Spleen (tissue), 11 donors: ENCODE results near the gene GALNT17. TPM values are rescaled to one million over a fixed set of nuclear protein-coding genes. Genes with fewer than 3 reads are reported as not detected.

Experiments
- DNase-seq: peaks from one replicate; pipeline ENCODE4 v3.0.0-alpha.2; 2020
- H3K27ac ChIP-seq, 8 donors: fragments of 200-600 bp; sonication (generic) in 7 of 8; 1 replicate in 4 of 8; 2 replicates in 4 of 8; pipeline versions ENCODE4 v1.5.0 to v1.8.0; 2016 to 2021; ENCODE audit warnings: inconsistent platforms in 4 of 8, mild to moderate bottlenecking in 4 of 8, moderate library complexity in 1 of 8
- H3K27me3 ChIP-seq, 7 donors: fragments of 200-600 bp; sonication (generic) in 6 of 7; replicated peaks in 1 of 7; 1 replicate in 4 of 7; 2 replicates in 3 of 7; pipeline versions ENCODE4 v1.5.0 to v1.8.0; 2016 to 2021; ENCODE audit warnings: inconsistent platforms in 3 of 7, mild to moderate bottlenecking in 1 of 7
- H3K36me3 ChIP-seq, 6 donors: fragments of 200-600 bp; sonication (generic) in 5 of 6; 1 replicate in 4 of 6; 2 replicates in 2 of 6; pipeline versions ENCODE4 v1.5.0 to v1.8.0; 2016 to 2021; ENCODE audit warnings: inconsistent platforms in 2 of 6
- H3K4me1 ChIP-seq, 6 donors: fragments of 200-600 bp; sonication (generic) in 5 of 6; 1 replicate in 3 of 6; 2 replicates in 3 of 6; pipeline versions ENCODE4 v1.5.0 to v1.8.0; 2016 to 2021; ENCODE audit warnings: inconsistent platforms in 3 of 6
- H3K4me3 ChIP-seq, 8 donors: fragments of 200-600 bp; sonication (generic) in 7 of 8; 1 replicate in 4 of 8; 2 replicates in 4 of 8; pipeline versions ENCODE4 v1.5.0 to v1.8.0; 2016 to 2021; ENCODE audit warnings: inconsistent platforms in 4 of 8, mild to moderate bottlenecking in 4 of 8, moderate library complexity in 2 of 8
- H3K9me3 ChIP-seq, 8 donors: fragments of 200-600 bp; sonication (generic) in 7 of 8; 1 replicate in 4 of 8; 2 replicates in 4 of 8; pipeline versions ENCODE4 v1.5.0 to v1.8.0; 2016 to 2021; ENCODE audit warnings: inconsistent platforms in 4 of 8
- CTCF ChIP-seq, 11 experiments: fragments of 200-600 bp in 7 of 11; fragments of 450-650 bp in 4 of 11; sonication (generic) in 4 of 11; IDR thresholded peaks in 8 of 11; conservative IDR thresholded peaks in 3 of 11; 1 replicate in 7 of 11; 2 replicates in 4 of 11; pipeline versions ENCODE4 v1.4.0 to v1.8.0; 2016 to 2021; ENCODE audit warnings: antibody characterized with exemption in 11 of 11, inconsistent platforms in 4 of 11, mild to moderate bottlenecking in 1 of 11
- POLR2A ChIP-seq, 3 donors: fragments of 450-650 bp; IDR thresholded peaks; one replicate each; pipeline ENCODE4 v1.5.1; 2017; ENCODE audit warnings: antibody characterized with exemption in 3 of 3, mild to moderate bottlenecking in 1 of 3
- POLR2AphosphoS5 ChIP-seq, 3 donors: sonication (generic); formaldehyde crosslinking; IDR thresholded peaks; one replicate each; pipeline ENCODE4 v1.5.1; 2017; ENCODE audit warnings: antibody characterized with exemption in 3 of 3
- WGBS, 5 donors: extraction: QIAGEN DNeasy Blood & Tissue Kit in 3 of 5; methylation state at CpG; one replicate each; pipeline versions ENCODE4 v1.1.5 to v1.1.7; 2013 to 2018; 5-methylcytosine and 5-hydroxymethylcytosine counted together
- intact Hi-C: fragments of 100-400 bp; cut with DNase I; formaldehyde crosslinking; loops from one replicate; pipeline ENCODE4 v1.15.0; 2023; ENCODE audit warnings: low total_unique reads
- polyA plus RNA-seq, 3 donors: library from polyadenylated mRNA; stranded (reverse); fragments of 200-250 nt; gene quantifications; one replicate each; pipeline ENCODE4 v1.2.1, GENCODE V29; 2013
- total RNA-seq, 7 donors: library from RNA; depleted of rRNA in 3 of 7; stranded (reverse); fragments of >200 nt in 3 of 7; fragmentation: NEBNext Ultra II Directional in 4 of 7; extraction: Animal tissue kit (Norgen Biotek cat#: 25700) in 4 of 7; gene quantifications; one replicate each; pipeline versions ENCODE4 v1.1.0 to v1.2.1, GENCODE V29; 2016 to 2021
- donor health status: healthy with polysubstance abuse.
- donor health status: DM: no; HTN: no; CAD: no; lungs with moderate emphysema.
- donor health status: DM: no; HTN: no; CAD: no.
- donor health status: Bipolar disorder and iron deficiency.
- donor health status: healthy.
- donor health status: DM: no; HTN: no; CAD: no.
- donor health status: DM: yes; HTN: yes; CAD: no.

The GALNT17 gene
- total and polyA plus RNA-seq, 10 donors = 0.39 to 10.8 (median 3.1) TPM

- 62 to 83% (median 68%) methylated on average over 2 of the region's 2 CpGs for WGBS, 5 donors
These were observed 386.9 kb downstream of the GALNT17 start for GRCh38 chr7:71518880-71519279.

GRCh38 chr7:71521506-71521905 lies 389.6 kb downstream of the GALNT17 start:
- Histone ChIP-seq H3K4me3 (no peak overlapping the region), H3K9me3 (peaks cover 0 to 78% (median 41%) of the 10 kb centered on the region in 8 donors), H3K27ac (no peak overlapping the region), H3K4me1 (no peaks in the 10 kb centered on the region), H3K36me3 (no peaks in the 10 kb centered on the region), H3K27me3 (no peaks in the 10 kb centered on the region)
- intact Hi-C loops = no loop called here
- DNase-seq = no peak
- 64 to 83% (median 73%) methylated on average over 5 of the region's 5 CpGs for WGBS, 5 donors
- TF ChIP-seq POLR2AphosphoS5 (IDR thresholded peaks at IDR 0.05) (no peak), POLR2A (IDR thresholded peaks at IDR 0.05) (no peak), CTCF (IDR thresholded peaks at IDR 0.05 in 8 of 11, conservative IDR thresholded peaks at IDR 0.05 in 3 of 11) (no peak)

More at GRCh38 chr7:71518880-71519279, 386.9 kb downstream of the GALNT17 start:
- H3K27ac ChIP-seq = no peak overlapping the region
- H3K4me3 ChIP-seq = no peak overlapping the region
- no peaks in the 10 kb centered on the region for H3K36me3 ChIP-seq
- no peaks in the 10 kb centered on the region for H3K4me1 ChIP-seq
- no peaks in the 10 kb centered on the region for H3K27me3 ChIP-seq
- H3K9me3 ChIP-seq = peaks cover 0 to 95% (median 56%) of the 10 kb centered on the region in 8 donors
- no peak for DNase-seq
- TF ChIP-seq POLR2AphosphoS5 (IDR thresholded peaks at IDR 0.05) (no peak), POLR2A (IDR thresholded peaks at IDR 0.05) (no peak), CTCF (IDR thresholded peaks at IDR 0.05 in 8 of 11, conservative IDR thresholded peaks at IDR 0.05 in 3 of 11) (no peak)
- intact Hi-C loops = no loop called here

- intact Hi-C loops = no loop called here
- TF ChIP-seq CTCF (IDR thresholded peaks at IDR 0.05 in 8 of 11, conservative IDR thresholded peaks at IDR 0.05 in 3 of 11) = no peak
- no peak for TF ChIP-seq POLR2AphosphoS5 (IDR thresholded peaks at IDR 0.05)
- TF ChIP-seq POLR2A (IDR thresholded peaks at IDR 0.05) = no peak
- WGBS, 5 donors = 92 to 96% (median 94%) methylated on average over 7 of the region's 7 CpGs
- no peak for DNase-seq
- Histone ChIP-seq H3K4me1 (no peaks in the 10 kb centered on the region), H3K27ac (no peak overlapping the region), H3K4me3 (no peak overlapping the region), H3K9me3 (peaks cover 0 to 37% (median 20%) of the 10 kb centered on the region in 8 donors), H3K27me3 (no peaks in the 10 kb centered on the region), H3K36me3 (no peaks in the 10 kb centered on the region)
These were observed 394.2 kb downstream of the GALNT17 start for GRCh38 chr7:71526106-71526505.

- Histone ChIP-seq H3K27me3 (no peaks in the 10 kb centered on the region), H3K4me1 (no peaks in the 10 kb centered on the region), H3K4me3 (no peak overlapping the region), H3K27ac (no peak overlapping the region), H3K36me3 (no peaks in the 10 kb centered on the region), H3K9me3 (peaks cover 0 to 26% (median 11%) of the 10 kb centered on the region in 8 donors)
- TF ChIP-seq POLR2AphosphoS5 (IDR thresholded peaks at IDR 0.05) = no peak
- TF ChIP-seq POLR2A (IDR thresholded peaks at IDR 0.05) = no peak
- TF ChIP-seq CTCF (IDR thresholded peaks at IDR 0.05 in 8 of 11, conservative IDR thresholded peaks at IDR 0.05 in 3 of 11) = no peak
- 68 to 84% (median 74%) methylated on average over 5 of the region's 5 CpGs for WGBS, 5 donors
- no peak for DNase-seq
- intact Hi-C loops = no loop called here
These were observed 395.3 kb downstream of the GALNT17 start for GRCh38 chr7:71527213-71527612.
